GM12892 (cell line): Measurements from ENCODE around the gene PCDHA13.

Source experiments
- DNase-seq: peaks from one replicate; pipeline ENCODE4 v3.0.0; 2011; ENCODE audit not compliant: insufficient read length
- FAIRE-seq: peaks from 2 replicates; lab custom pipeline; 2011; peaks lifted over from hg19 to GRCh38; lab: Jason Lieb, UNC
- POLR2A ChIP-seq: IDR thresholded peaks from 2 replicates; pipeline ENCODE4 v1.6.1; 2011; ENCODE audit warnings: low read depth, low read length, control low read depth
- POLR2AphosphoS5 ChIP-seq: IDR thresholded peaks from 2 replicates; pipeline ENCODE4 v1.6.1; 2011; ENCODE audit warnings: low read depth, low read length, control low read depth
- TAF1 ChIP-seq: IDR thresholded peaks from 2 replicates; pipeline ENCODE4 v1.6.1; 2011; ENCODE audit warnings: low read depth, mild to moderate bottlenecking, control low read depth, low read length, borderline replicate concordance

The PCDHA13 gene

GRCh38 chr5:140877262-140877581 is 4.7 kb upstream of the PCDHA13 start:
- FAIRE-seq = no peak
- TF ChIP-seq POLR2A = no peak
- TF ChIP-seq TAF1 = no peak
- TF ChIP-seq POLR2AphosphoS5 = no peak

DNA sequence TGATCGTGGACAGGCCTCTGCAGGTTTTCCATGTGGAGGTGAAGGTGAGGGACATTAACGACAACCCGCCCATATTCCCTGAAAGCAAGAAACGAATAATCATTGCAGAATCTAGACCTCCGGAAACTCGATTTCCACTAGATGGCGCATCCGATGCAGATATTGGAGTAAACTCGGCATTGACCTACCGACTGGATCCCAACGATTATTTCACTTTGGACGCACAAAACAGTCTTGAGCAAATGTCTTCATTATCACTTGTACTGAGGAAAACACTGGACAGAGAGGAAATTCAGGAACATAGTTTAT is 621 bp downstream of the PCDHA13 start:
- no peak for TF ChIP-seq POLR2AphosphoS5
- TF ChIP-seq TAF1 = no peak
- no peak for TF ChIP-seq POLR2A
- FAIRE-seq = no peak
- no peak for DNase-seq

More at GRCh38 chr5:140877262-140877581, 4.7 kb upstream of the PCDHA13 start:
- no peak for DNase-seq

- TF ChIP-seq POLR2AphosphoS5 = no peak
- TF ChIP-seq POLR2A = no peak
- no peak for TF ChIP-seq TAF1
- FAIRE-seq (no peak), DNase-seq (no peak)
These were observed 1.4 kb downstream of the PCDHA13 start for GRCh38 chr5:140883373-140883772.

GRCh38 chr5:140883927-140884697 is 2.2 kb downstream of the PCDHA13 start:
- no peak for TF ChIP-seq TAF1
- no peak for TF ChIP-seq POLR2AphosphoS5
- FAIRE-seq = no peak

DNA sequence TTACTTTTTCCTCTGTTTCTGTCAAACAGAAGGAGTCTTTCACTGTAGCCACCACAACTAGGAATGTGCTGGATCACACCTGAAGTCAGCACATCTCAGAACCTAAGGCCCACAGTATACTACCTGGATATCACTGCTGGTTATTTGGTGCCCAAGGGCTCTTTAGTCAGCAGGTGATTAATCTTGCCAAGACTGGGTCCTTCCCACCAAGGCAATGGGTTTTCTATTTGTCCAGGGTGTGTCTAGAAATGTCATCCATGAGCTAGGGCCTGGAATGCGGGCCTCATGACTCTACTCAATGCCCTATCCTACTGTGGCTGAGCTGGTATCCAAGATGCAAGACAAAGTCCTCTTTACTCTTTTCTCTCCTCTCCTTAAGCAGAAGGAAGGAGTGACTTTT is 34.4 kb downstream of the PCDHA13 start:
- TF ChIP-seq TAF1 (no peak), POLR2AphosphoS5 (no peak), POLR2A (no peak)
- no peak for DNase-seq
- FAIRE-seq = no peak

More at GRCh38 chr5:140883927-140884697, 2.2 kb downstream of the PCDHA13 start:
- no peak for DNase-seq

- DNase-seq (no peak), FAIRE-seq (no peak)
- no peak for TF ChIP-seq POLR2AphosphoS5
- no peak for TF ChIP-seq POLR2A
- TF ChIP-seq TAF1 = no peak
These were observed 41.7 kb downstream of the PCDHA13 start for GRCh38 chr5:140923601-140924000.

DNA sequence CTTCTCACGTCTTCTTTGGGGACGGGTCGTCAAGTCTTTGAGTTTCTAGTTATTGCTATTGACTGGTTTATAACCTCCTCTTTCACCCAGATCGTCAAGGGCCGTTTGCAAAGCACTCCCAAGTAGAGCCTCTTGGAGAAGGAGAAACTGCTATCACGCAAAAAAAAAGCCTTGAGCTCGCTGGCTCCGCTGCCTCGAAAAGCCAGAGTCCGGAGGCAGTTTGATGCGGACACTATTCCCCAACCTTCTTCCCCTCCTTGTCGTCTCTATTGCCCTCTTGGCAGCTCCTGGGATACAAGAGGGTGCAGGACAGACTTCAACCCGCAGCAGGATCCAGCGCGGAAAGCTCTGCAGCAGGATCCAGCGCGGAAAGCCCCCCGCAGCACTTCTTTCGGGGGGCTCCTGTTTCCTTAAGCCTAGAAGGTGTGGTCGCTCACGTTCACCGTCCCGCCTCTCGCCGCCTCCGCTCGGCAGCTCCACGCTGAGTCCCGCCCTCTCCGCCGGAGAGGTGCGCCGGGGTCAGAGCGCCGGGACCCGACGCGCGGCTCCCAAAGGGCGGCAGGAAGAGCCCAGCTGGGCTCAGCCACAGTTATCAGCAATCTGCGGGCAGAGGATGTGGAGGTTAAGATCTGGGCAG is 44.0 kb downstream of the PCDHA13 start, which contains the start of gene PCDHAC1:
TSS of gene PCDHAC1 (plus strand) at position 494 of the 637 bp plus-strand sequence. CDS start 594 bp downstream, outside the sequence.
- FAIRE-seq = no peak
- TF ChIP-seq TAF1 = no peak
- TF ChIP-seq POLR2AphosphoS5 = no peak
- TF ChIP-seq POLR2A = no peak
- no peak for DNase-seq

- TF ChIP-seq POLR2A = no peak
- no peak for TF ChIP-seq TAF1
- no peak for TF ChIP-seq POLR2AphosphoS5
- FAIRE-seq (no peak), DNase-seq (no peak)
These were observed 44.7 kb downstream of the PCDHA13 start for GRCh38 chr5:140926443-140927227.

GRCh38 chr5:140927228-140927573 is 45.3 kb downstream of the PCDHA13 start:
- DNase-seq (no peak), FAIRE-seq (no peak)
- no peak for TF ChIP-seq TAF1
- no peak for TF ChIP-seq POLR2A
- no peak for TF ChIP-seq POLR2AphosphoS5
